Hepatocyte (in vitro differentiated cells): ENCODE results near the gene IGDCC3.

Experiments used
- EZH2 ChIP-seq: fragments of 200-600 bp; sonication (generic); IDR thresholded peaks from 2 replicates; pipeline ENCODE4 v1.6.1; 2016; ENCODE audit warnings: antibody characterized with exemption, mild to moderate bottlenecking, borderline replicate concordance
- EZH2phosphoT487 ChIP-seq: fragments of 200-600 bp; sonication (generic); IDR thresholded peaks from one replicate; pipeline ENCODE4 v1.6.1; 2018; ENCODE audit warnings: antibody characterized with exemption, mild to moderate bottlenecking, low read depth, moderate library complexity; ENCODE audit not compliant: unreplicated experiment, severe bottlenecking
- TF ChIP-seq, protein P1 (sequence below): fragments of 200-600 bp; sonication (generic); IDR thresholded peaks from 2 replicates; pipeline ENCODE4 v1.5.1; 2016; ENCODE audit warnings: antibody characterized with exemption, mild to moderate bottlenecking; ENCODE audit not compliant: poor library complexity

DNA sequence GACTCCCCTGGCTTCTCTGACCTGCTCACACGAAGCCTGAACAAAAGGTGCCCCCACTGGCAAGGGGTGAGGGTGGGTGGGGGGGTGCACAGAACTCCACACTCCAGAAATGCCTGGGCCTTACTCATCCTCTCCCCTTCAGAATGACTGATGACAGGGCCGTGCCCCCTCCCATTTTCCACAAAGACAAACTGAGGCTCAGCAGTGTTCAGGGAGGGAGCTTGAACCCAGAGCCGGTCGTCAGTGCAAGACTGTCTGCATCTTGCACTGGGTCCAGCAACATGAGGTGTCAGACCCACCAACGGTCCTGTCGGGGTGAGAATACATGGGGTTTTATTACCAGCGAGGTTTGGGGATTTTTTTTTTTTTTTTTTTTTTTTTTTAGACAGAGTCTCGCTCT lies 15.3 kb downstream of the IGDCC3 start:
- TF ChIP-seq EZH2 (no peak), EZH2phosphoT487 (no peak)
- TF ChIP-seq, protein P1, sequence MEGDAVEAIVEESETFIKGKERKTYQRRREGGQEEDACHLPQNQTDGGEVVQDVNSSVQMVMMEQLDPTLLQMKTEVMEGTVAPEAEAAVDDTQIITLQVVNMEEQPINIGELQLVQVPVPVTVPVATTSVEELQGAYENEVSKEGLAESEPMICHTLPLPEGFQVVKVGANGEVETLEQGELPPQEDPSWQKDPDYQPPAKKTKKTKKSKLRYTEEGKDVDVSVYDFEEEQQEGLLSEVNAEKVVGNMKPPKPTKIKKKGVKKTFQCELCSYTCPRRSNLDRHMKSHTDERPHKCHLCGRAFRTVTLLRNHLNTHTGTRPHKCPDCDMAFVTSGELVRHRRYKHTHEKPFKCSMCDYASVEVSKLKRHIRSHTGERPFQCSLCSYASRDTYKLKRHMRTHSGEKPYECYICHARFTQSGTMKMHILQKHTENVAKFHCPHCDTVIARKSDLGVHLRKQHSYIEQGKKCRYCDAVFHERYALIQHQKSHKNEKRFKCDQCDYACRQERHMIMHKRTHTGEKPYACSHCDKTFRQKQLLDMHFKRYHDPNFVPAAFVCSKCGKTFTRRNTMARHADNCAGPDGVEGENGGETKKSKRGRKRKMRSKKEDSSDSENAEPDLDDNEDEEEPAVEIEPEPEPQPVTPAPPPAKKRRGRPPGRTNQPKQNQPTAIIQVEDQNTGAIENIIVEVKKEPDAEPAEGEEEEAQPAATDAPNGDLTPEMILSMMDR = no peak
